ENCODE data around the gene EFCC1.
"Not testable (repeated sequence)": the region's sequence is repeated elsewhere in the genome, so short reads cannot be mapped to it uniquely, and the experiment has no call there.

Gene EFCC1

GRCh38 chr3:129069313-129070085 lies 68.4 kb downstream of the EFCC1 start:
- in situ Hi-C loops (cut with MboI; ENCODE audit: low sequenced_read_pairs): not testable (repeated sequence)

GRCh38 chr3:129070086-129070885 lies 69.2 kb downstream of the EFCC1 start:
- in situ Hi-C loops (cut with MboI; ENCODE audit: low sequenced_read_pairs): no loop called here

- in situ Hi-C loops (cut with MboI; ENCODE audit: low sequenced_read_pairs): no loop called here
These were observed 76.1 kb downstream of the EFCC1 start for GRCh38 chr3:129077222-129077621.

- in situ Hi-C loops (cut with MboI; ENCODE audit: low sequenced_read_pairs): no loop called here
These were observed 77.4 kb downstream of the EFCC1 start for GRCh38 chr3:129078510-129078909.

- in situ Hi-C loops (cut with MboI; ENCODE audit: low sequenced_read_pairs): no loop called here
These were observed 80.4 kb downstream of the EFCC1 start for GRCh38 chr3:129081503-129081902.

- in situ Hi-C loops (cut with MboI; ENCODE audit: low sequenced_read_pairs): no loop called here
These were observed 80.9 kb downstream of the EFCC1 start for GRCh38 chr3:129082026-129082425.

GRCh38 chr3:129084501-129084900 lies 83.4 kb downstream of the EFCC1 start:
- in situ Hi-C loops (cut with MboI; ENCODE audit: low sequenced_read_pairs): no loop called here

GRCh38 chr3:129085165-129085715 lies 84.1 kb downstream of the EFCC1 start:
- in situ Hi-C loops (cut with MboI; ENCODE audit: low sequenced_read_pairs): no loop called here

GRCh38 chr3:129085818-129086217 lies 84.7 kb downstream of the EFCC1 start:
- in situ Hi-C loops (cut with MboI; ENCODE audit: low sequenced_read_pairs): no loop called here

GRCh38 chr3:129087138-129087702 lies 86.1 kb downstream of the EFCC1 start:
- in situ Hi-C loops (cut with MboI; ENCODE audit: low sequenced_read_pairs): no loop called here

GRCh38 chr3:129087904-129088303 lies 86.8 kb downstream of the EFCC1 start:
- in situ Hi-C loops (cut with MboI; ENCODE audit: low sequenced_read_pairs): not testable (repeated sequence)

GRCh38 chr3:129088312-129088711 lies 87.2 kb downstream of the EFCC1 start:
- in situ Hi-C loops (cut with MboI; ENCODE audit: low sequenced_read_pairs): not testable (repeated sequence)
